Measurements from ENCODE around the gene ACO2.
A peak's percentile ranks its signal among the peaks of the same experiment; 100 is the strongest.

Gene ACO2

GRCh38 chr22:41524809-41525449 is 56.0 kb downstream of the ACO2 start:
- DNase-seq = peak; percentile 54

DNA sequence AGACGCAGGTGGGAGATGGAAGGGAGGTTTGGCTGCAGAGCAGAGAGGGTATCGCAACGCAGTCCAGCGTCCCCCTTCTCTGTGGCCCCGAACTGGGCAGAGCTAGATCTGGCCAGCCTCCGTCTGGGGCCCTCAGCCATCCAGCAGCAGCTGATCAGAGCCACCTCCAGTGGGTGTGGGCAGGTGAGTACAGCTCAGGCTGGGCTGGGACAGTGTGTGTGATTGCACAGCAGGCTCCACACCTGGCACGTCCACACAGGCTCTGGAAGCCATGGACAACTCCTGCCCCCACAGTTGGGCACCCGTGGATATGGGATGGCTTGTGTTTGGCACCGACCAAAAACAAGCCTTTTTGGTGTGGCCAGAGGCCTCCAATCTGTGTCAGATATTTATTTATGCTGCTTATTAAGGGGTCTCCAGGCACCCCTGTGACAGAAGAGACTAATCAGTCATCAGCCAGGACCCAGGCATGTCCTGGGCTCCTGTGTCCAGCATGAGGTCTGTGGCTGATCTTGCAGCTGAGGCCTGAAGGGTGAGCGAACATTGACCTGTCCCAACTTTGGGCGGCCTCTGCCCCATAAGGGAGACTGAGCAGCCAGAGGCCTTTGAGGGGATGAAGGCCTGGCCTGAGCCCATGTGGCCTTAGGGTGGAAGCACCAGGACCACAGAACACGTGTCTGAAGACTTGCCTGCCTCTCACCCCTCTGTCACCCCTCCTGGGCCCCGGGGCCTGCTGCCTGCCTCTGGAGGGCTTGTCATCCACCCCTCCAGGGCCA is 56.7 kb downstream of the ACO2 start:
- DNase-seq = no peak

- DNase-seq = no peak
These were observed 57.4 kb downstream of the ACO2 start for GRCh38 chr22:41526226-41526829.

DNA sequence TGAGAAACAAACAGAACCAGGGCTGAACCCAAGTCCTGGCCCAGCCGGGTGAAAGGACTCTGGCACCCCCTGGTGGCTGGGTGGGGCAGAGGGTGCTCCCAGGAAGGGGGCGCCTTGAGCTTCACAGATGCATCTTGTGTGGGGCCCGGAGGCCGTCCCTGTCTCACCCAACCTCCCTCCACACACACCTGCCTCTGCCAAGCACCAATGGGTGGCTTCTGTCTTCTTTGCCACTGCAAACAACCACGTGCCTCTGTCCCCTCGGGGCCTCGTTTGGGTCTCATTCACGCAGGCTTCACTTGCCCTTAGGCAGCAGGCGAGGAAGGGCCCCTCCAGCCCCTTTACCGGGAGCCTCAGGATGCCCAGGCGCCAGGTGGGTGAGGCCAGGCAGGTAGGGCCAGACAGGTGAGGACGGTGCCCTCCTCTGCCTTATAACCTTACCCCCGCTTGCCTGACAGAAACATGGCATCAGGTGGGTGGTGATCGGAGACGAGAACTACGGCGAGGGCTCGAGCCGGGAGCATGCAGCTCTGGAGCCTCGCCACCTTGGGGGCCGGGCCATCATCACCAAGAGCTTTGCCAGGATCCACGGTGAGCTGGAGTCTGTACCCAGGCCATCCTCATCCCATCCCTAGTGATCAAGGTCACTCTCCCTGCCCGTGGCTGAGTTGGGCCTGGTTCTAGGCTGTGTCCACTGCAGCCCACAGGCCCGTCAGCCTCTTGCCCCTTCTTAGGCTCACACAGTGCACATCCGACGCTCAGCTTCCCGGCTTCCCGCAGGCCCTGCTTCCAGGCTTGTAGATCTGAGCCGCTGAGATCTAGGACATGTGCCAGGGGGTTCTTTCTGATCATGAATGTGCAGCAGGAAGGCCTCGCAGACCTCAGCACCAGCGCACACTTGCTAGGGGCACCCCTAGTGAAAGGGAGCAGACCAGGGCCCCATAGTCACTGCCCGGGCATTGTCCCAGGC is 58.2 kb downstream of the ACO2 start:
- peak; percentile 56 for DNase-seq

DNA sequence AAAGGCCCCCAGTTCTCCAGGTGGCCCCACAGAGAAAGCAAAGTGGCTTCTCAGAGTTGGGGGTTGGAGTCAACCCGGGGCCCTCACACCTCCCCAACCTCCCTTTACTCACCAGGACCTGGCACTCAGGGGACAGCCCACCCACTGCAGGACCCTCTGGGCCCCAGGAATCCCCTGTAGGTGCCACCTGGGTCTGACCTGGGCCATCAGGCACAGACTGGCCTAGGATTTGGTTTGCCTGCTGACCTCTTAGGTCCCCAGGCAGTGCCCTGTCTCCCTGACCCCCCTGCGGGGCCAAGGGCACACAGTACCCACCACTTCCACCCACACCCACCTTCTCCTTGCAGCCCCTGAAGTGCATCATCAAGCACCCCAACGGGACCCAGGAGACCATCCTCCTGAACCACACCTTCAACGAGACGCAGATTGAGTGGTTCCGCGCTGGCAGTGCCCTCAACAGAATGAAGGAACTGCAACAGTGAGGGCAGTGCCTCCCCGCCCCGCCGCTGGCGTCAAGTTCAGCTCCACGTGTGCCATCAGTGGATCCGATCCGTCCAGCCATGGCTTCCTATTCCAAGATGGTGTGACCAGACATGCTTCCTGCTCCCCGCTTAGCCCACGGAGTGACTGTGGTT is 59.3 kb downstream of the ACO2 start:
- no peak for DNase-seq

DNA sequence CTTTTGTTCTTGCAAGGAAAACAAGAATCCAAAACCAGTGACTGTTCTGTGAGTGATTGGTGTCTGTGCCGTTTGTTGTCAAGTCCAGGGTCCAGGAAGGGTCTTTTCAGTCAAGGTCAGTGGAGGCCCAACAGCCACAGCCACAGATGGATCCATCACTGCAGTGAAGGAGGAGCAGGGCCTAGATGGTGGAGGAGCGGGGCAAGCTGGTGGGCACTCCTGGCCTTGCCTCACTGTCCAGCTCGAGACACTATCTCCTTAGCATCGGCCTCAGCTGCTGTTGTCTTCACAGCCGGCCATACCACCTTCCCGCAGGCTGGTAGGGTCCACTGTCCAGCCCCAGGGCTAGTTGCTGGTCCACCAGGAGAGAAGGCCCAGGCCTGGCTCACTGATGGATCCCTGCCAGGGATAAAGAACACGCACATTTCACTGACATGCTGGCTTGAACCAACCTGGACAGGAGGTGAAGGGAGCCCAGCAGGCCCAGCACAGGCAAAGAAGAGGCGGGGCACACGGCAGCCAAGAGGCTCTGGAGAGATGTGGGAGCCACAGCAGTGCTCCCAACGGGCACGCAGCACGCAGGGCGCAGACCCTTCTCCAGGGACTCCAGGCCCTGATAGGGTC is 60.1 kb downstream of the ACO2 start:
- no peak for DNase-seq

DNA sequence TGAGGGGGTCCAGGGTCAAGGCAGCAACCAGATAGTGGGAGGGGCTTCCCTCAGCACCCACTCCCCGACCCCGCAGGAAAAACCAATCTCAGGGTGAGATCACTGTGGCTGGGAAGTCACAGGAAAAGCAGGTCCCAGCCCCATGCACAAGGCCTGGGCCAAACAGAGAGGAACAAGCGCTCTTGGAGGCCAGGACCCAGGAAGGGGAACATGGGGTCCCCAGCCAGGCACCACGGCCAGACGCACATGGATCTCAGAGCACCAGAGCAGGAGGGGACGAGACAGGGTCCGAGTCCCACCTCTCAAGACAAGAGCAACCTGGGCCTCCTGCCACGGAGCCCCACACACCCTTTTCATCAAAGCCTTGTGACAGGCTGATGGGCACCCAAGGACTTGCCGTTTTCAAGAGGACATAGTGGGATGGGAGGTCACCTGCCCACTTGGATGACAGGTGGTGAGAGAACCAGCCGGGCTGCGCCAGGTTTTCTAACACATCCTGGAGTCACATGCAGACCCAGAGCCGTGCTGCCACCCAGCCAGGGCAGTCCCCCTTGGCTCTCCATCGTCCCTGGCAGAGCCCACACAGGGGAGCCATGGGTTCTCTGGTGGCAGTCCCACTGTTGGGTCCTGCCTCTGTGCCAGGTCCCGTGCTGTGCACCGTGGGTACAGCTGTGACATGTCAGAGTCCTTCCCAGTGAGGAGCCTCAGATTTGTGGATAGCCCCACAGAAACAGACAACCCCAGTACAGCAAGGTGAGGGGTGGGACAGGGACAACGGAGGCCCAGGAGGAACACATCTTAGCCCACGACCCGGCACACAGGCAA is 62.2 kb downstream of the ACO2 start:
- DNase-seq = no peak

DNA sequence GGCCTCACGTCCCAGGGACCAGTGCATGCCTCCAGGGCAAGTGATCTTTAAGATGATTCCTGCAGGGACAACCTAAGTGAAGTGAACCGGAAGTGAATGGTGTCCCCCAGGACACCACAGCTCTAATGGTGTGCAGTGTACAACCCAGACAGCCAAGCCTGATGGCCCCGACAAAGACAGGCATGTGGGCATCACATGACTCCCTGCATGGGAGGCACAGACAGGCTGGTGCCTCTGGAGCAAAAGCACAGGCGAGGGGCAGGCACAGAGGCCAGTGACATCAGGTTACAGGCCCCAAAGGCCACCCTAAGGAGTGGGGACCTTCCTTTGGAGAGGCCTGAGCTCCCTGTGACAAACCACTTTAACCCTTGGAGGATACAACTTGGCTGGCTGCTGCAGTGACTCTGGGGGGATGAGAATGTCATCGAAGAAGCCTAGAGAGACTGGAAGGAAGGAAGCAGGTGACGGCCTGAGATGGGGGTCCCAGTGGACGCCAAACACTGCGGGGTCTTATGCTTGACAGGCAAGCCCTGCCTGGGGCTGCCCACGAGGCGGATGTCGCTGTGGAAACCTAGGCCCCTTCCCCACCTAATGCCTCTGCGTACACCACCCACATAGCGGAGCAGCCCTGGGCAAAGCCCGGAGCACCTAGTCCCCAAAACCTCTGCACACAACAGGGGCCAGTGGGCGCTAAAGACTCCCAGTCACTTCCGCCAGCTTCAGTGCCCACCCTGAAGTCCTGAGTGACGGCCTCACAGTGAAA is 63.0 kb downstream of the ACO2 start:
- DNase-seq = no peak

DNA sequence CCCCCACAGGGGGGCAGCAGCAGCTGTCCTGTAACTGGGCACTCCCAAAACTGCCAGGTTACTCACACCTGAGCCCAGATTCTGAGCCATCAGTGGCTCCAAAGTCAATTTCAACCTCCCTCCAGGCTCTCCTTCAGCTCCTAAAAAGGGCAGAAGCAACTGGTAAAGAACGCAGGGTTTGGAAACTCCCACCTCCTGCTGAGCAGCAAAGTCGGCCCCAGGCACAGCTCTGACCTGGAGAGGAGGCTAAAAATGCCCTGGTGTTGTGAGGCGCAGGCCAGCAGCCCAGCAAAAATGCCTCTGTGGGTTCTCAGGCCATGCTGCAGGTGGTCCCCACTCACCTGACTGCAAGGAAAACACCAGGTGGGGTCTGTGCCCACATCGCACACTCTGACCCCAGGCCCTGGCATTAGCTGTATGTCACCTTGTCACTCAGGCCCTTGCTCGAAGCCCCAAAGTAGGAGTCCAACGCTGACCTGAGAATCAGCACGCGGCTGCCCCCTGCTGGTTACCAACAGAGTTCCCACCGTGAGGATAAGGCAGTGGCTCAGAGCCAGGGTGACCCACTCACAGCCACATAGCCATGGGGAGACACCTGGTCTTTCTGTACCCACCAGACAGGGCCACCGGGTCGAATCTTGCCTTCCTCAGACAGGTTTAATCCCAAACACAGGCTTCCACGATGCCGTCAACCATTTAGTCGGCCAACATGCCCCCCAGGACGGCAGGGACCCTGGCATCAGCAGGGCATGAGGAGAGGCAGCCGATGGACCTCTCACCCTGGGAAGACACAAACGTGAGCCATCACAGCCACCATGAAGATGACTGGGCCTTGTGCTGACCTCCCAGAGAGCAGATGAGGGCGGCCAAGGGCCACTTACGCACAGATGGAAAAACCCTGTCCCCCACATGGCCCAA is 64.2 kb downstream of the ACO2 start:
- DNase-seq = peak; percentile 73

- no peak for DNase-seq
These were observed 65.3 kb downstream of the ACO2 start for GRCh38 chr22:41534219-41534618.

DNA sequence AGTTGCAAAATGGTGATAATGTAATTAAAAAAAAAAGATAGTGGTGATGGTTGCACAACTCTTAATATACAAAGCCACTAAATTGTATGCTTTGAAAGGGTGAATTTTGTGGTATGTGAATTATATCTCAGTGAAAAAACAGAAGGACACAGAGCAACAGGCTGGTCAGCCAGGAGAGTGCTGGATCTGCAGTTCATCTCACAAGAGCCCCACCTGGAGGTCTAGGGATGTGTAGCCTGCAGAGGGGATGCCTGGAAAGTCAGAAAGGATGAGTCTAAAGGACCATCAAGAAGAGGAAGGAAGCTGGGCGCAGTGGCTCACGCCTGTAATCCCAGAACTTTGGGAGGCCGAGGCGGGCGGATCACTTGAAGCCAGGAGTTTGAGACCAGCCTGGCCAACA is 66.3 kb downstream of the ACO2 start:
- no peak for DNase-seq

- DNase-seq = no peak
These were observed 68.3 kb downstream of the ACO2 start for GRCh38 chr22:41537203-41537602.

DNA sequence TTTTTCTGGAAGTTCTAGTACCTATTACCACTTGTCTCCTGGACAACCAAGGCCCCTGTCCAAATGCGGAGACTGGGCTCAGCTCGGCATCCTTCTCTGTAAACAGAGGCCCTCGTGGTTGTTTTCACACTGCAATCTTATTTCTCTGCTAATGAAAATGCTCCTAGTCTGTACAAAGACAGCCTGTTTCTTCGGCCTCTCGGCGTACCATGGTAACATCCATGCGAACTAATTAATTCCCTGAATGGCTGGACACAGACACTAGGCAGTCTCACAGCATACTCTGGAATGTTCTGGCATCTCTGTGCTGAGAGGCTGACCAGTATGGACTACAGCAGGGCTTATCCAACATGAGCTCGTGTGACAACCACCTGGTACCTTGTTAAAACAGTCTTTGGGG is 69.7 kb downstream of the ACO2 start:
- no peak for DNase-seq

DNA sequence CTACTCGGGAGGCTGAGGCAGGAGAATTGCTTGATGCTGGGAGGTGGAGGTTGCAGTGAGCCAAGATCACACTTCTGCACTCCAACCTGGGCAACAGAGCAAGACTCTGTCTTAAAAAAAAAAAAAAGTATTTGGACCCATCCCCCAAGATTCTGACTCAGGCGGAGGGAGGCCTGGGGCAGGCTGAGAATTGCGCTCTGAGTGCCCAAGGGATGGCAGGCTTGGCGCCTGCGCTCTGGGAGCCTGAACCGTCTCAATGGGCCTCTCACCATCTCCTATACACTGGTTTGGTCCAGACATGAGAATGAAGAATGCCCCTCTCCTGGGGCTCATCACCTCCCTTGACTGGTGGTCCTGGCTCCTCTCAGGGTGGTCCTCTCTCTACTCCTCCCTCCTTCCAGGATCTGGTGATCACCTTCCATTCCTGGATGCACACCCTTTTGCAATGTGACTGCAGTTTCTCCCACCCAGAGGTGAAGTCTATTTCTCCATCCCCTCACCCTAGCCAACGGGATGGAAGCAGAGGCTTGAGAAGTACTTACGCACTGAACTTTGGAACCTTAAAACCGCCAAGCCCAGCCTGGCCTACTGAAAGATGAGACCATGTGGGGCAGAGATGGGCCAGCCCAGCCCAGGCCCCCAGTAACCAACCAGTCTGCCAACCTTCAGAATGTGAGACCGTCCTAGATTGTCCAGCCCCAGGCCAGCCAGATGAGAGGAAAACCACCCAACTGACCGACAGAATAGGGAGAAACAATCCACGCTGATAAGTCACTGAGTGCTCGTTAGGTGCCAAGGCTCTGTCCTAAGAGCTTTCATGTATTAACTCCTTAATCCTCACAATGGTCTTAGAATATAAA is 70.5 kb downstream of the ACO2 start:
- no peak for DNase-seq

DNA sequence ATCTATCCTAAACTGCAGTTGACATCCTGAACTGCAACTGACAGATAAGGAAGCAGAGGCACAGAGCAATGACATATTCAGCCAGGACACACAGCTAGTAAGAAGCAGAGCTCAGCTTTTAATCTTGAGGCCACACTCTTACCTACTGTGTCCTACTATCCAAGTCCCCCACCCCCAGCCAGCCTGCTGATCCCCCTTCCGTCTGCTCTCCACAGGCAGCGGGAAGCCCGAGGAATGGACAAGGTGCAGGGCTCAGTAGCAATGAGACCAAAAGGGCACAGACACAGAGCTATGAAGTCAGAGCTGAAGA is 71.0 kb downstream of the ACO2 start:
- DNase-seq = no peak

DNA sequence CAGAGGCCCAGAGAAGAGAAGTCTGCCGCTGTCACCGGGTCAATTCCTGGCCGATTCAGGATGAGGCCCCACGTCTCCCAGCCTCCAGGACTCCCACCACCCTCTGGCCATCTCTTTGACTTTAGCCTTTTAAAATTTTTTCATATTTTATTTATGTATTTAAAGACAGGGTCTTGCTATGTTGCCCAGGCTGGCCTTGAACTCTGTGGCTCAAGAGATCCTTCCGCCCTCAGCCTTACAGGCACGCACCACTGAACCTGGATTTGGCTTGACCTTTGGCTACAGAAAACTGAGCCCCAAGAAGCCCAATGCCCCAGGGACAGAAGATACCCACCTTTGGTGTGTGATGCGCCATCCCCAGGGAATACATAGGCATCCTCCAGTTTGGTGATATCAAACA is 71.4 kb downstream of the ACO2 start:
- DNase-seq = no peak

GRCh38 chr22:41541484-41541883 is 72.6 kb downstream of the ACO2 start:
- DNase-seq = no peak

DNA sequence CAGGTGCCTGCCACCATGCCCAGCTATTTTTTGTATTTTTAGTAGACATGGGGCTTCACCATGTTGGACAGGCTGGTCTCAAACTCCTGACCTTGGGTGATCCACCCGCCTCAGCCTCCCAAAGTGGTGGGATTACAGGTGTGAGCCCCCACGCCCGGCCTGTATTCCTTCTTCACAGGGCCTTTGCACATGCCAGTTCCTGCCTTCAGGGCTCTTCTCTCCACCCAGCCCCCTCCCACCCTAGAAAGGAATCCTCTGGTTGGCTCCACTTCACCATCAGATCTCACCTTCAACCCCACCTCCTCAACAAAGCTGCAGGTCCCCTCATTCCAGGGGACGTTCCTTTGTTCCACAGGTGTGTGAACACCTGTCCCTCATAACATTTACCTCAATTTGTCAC is 73.3 kb downstream of the ACO2 start:
- no peak for DNase-seq
